Measurements from ENCODE around the gene ACSL3.

The ACSL3 gene

GRCh38 chr2:222851956-222852617 is 8.7 kb upstream of the ACSL3 start:
- H3K4me3 ChIP-seq (replicated peaks in 1 of 2; ENCODE audit: low read depth in 2 of 2, low read length in 2 of 2): no peak overlapping the region
- DNase-seq (ENCODE audit: low read depth in 2 of 2): no peak
- no peak for TF ChIP-seq CTCF (IDR thresholded peaks at IDR 0.05; ENCODE audit: low read depth, low read length)

- TF ChIP-seq CTCF (IDR thresholded peaks at IDR 0.05; ENCODE audit: low read depth, low read length): no peak
- no peak overlapping the region for H3K4me3 ChIP-seq (replicated peaks in 1 of 2; ENCODE audit: low read depth in 2 of 2, low read length in 2 of 2)
Measured at GRCh38 chr2:222854773-222855700, 5.8 kb upstream of the ACSL3 start.

GRCh38 chr2:222859786-222860612 is 837 bp upstream of the ACSL3 start:
- peak overlapping the region; percentile 39 to 83 for H3K4me3 ChIP-seq (replicated peaks in 1 of 2; ENCODE audit: low read depth in 2 of 2, low read length in 2 of 2)
- DNase-seq (ENCODE audit: low read depth in 2 of 2): peak; percentile 89 to 93
- no peak for TF ChIP-seq CTCF (IDR thresholded peaks at IDR 0.05; ENCODE audit: low read depth, low read length)

More at GRCh38 chr2:222854773-222855700, 5.8 kb upstream of the ACSL3 start:
- DNase-seq (ENCODE audit: low read depth in 2 of 2): peak in 1 of 2 donors; percentile 27

GRCh38 chr2:222861411-222862105 is 722 bp downstream of the ACSL3 start:
- peak in 1 of 2 donors; percentile 39 for DNase-seq (ENCODE audit: low read depth in 2 of 2)
- peak overlapping the region; percentile 83 to 95 for H3K4me3 ChIP-seq (replicated peaks in 1 of 2; ENCODE audit: low read depth in 2 of 2, low read length in 2 of 2)

GRCh38 chr2:222862106-222862908 is 1.5 kb downstream of the ACSL3 start:
- H3K4me3 ChIP-seq (replicated peaks in 1 of 2; ENCODE audit: low read depth in 2 of 2, low read length in 2 of 2): peak overlapping the region; percentile 83 to 95
- TF ChIP-seq CTCF (IDR thresholded peaks at IDR 0.05; ENCODE audit: low read depth, low read length): peak; percentile 13
- peak; percentile 56 to 71 for DNase-seq (ENCODE audit: low read depth in 2 of 2)

More at GRCh38 chr2:222861411-222862105, 722 bp downstream of the ACSL3 start:
- TF ChIP-seq CTCF (IDR thresholded peaks at IDR 0.05; ENCODE audit: low read depth, low read length): no peak

All from cardiac fibroblast (primary cell).